HG02798 (cell line): ENCODE data around the gene GABBR2.

Source experiments
- ATAC-seq: cut with Tn5 transposase; IDR thresholded peaks from one replicate; pipeline ENCODE4 v1.9.1; 2021; ENCODE audit warnings: mild to moderate bottlenecking; ENCODE audit not compliant: unreplicated experiment, poor library complexity

Gene GABBR2

DNA sequence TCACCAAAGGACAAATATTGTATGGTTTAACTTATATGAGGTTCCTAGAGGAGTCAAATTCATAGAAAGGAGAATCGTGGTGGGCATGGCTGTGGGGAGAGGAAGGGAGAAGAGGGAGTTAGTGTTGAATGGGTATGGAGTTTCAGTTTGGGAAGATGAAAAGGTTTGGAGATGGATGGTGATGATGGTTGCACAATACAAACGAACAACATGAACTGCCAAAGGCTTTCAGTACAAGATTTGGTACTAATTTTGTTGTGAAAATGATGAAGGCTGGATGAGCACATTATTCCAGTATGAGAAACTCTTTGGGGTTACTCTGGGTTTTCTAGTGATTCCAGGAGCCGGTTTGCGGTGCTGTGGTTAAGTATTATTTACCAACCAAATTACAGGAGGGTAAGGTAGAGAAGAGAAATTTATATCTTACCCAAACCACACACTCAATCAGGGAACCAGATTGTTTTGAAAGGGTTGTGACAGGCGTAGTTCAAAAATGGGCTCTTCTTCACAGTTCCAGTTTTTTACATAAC, 341.3 kb downstream of the GABBR2 start:
- no peak for ATAC-seq

DNA sequence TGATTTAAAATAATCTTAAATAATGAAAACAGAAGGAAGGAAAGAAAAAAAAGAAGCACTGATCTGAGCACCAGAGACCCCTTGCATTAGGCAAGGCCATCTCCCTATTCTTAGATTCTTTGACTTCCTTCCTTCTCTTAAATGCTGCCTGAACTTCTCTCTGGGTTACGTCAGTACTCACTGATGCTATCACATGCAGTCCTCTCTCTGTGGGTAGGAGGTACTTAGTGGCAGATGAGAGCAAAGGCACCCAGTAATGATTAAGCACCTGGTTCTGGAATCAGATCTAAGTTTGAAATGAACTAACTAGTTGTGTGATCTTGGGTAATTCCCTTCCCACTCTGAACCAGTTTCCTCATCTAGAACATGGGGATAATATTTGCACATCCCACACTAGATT, 343.0 kb downstream of the GABBR2 start:
- no peak for ATAC-seq

- ATAC-seq: no peak
Measured at GRCh38 chr9:98365227-98365669, 343.5 kb downstream of the GABBR2 start.

DNA sequence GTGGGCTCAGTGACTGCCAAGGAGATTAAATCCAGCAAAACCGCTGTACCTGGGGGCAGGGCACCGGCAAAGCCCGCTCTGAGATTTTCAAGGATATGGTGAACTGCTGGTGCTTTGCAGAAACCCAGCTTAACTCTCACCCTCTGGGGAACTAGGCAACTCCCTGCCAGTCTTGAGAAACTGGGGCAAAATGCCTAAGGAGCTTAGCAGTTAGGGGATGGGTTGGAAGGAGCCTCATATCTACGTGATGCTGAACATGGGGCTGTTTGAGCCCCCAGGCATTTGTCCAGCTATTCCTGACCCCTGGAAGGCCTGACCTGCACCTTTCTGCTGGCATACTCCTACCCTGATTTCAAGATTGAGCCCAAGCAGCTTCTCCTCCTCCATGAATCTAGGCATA, 344.6 kb downstream of the GABBR2 start:
- ATAC-seq: no peak

- no peak for ATAC-seq
Measured at GRCh38 chr9:98363644-98364043, 345.1 kb downstream of the GABBR2 start.

GRCh38 chr9:98362624-98363252, 346.0 kb downstream of the GABBR2 start:
- no peak for ATAC-seq

DNA sequence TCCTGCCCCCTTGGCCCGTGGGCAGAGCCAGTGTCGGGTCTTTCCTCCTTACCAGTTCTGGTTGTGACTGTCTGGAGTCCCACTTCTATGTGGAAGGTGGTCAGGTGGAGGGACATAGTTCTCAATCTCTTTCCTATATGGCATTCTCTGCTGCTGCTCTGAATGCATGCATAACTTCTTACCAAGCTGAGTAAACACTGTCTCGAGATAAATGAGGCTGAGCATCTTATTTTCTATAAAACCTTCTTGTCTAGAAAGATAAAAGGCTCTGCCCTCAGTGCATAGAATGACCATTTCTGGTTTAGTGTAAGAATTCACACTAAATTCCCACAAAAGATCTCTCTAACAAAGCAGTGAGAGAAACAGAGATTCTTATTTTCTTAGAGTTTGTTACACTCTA, 347.1 kb downstream of the GABBR2 start:
- ATAC-seq: no peak

- no peak for ATAC-seq
Measured at GRCh38 chr9:98360176-98360708, 348.5 kb downstream of the GABBR2 start.

- ATAC-seq: no peak
Measured at GRCh38 chr9:98359569-98359968, 349.2 kb downstream of the GABBR2 start.

- ATAC-seq: no peak
Measured at GRCh38 chr9:98357921-98358535, 350.7 kb downstream of the GABBR2 start.

GRCh38 chr9:98356953-98357690, 351.6 kb downstream of the GABBR2 start:
- no peak for ATAC-seq

DNA sequence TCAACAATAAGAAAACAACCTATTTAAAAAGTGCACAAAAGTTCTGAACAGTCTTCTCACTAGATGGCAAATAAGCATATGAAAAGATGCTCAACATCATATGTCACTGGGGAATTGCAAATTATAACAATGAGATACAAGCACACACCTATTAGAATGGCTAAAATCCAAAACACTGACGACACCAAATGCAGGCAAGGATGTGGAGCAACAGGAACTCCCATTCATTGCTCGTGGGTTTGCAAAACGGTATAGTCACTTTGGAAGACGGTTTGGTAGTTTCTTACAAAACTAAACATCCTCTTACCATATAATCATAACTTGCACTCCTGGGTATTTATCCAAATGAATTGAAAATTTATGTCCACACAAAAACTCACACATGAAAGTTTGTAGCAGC, 352.4 kb downstream of the GABBR2 start:
- no peak for ATAC-seq

- ATAC-seq: no peak
Measured at GRCh38 chr9:98351370-98351769, 357.4 kb downstream of the GABBR2 start.

DNA sequence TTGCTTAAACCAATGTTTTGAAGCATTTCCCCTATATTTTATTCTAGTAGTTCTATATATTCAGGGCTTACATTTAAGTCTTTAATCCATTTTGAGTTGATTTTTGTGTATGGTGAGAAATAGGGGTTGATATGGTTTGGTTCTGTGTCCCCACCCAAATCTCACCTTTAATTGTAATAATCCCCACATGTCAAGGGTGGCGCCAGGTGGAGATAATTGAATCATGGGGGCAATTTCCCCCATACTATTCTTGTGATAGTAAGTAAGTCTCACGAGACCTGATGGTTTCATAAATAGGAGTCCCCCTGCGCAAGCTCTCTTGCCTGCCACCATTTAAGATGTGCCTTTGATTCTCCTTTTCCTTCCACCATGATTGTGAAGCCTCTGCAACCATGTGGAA, 361.1 kb downstream of the GABBR2 start:
- ATAC-seq: no peak

GRCh38 chr9:98345011-98345410, 363.7 kb downstream of the GABBR2 start:
- no peak for ATAC-seq

GRCh38 chr9:98344581-98344980, 364.2 kb downstream of the GABBR2 start:
- no peak for ATAC-seq

- ATAC-seq: no peak
Measured at GRCh38 chr9:98342820-98343210, 365.9 kb downstream of the GABBR2 start.

- no peak for ATAC-seq
Measured at GRCh38 chr9:98342098-98342819, 366.5 kb downstream of the GABBR2 start.

DNA sequence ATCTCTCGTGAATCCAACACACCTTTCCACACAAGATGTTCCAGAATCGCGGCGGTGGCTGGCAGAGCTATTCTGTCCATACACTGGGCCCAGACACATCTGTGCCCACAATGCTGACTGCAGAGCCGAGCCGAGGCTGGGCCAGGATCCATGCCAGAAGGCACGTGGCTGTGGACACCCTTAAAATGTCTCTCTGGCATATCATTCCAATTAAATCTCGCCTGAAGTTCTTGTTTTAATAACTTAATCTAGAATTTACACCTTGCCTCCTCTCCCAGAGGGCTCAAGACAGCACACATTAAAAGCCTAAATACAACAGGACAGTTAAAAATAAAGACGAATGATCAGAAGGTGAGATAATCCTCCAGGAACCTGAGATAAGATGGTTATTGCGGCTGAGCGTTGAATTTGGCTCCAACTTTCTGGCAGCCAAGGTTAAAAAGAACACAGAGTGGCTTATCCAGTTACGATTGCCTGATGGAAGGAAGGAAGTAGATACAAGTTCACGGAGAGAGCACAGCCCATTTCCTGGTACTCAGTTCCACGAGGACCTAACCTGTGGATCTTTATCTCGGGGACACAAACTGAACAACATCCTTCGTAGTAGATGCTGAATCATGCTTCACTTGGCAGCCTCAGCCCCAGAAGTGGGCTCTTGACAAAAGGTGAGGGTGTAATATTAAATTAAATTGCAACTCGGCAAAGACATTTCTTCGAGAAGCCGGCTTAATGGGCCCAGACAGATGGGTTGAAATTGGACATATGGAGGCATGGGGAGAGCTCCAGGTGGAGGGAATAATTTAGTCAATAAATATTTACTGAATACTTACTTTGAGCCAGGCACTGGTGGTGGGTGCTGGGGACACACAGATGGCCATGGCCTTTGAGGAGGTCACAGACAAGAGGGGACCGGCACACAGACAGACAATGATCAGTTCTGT, 367.3 kb downstream of the GABBR2 start:
- ATAC-seq: no peak
